Chondrocyte (in vitro differentiated cells): Measurements from ENCODE around the gene TMEM145. TPM values are rescaled to one million over a fixed set of nuclear protein-coding genes. Genes with fewer than 3 reads are reported as not detected.

Source experiments
- DNase-seq: peaks from one replicate; pipeline ENCODE4 v3.0.0; 2021; ENCODE audit warnings: mixed read lengths, low spot score
- H3K27ac Mint-ChIP-seq: one replicate; pipeline ENCODE4 v1.8.0; 2021; ENCODE audit warnings: mild to moderate bottlenecking, moderate library complexity, mixed read lengths; ENCODE audit not compliant: unreplicated experiment
- H3K27me3 Mint-ChIP-seq: 2 replicates; pipeline ENCODE4 v1.8.0; 2021; ENCODE audit warnings: low read depth, mixed read lengths
- H3K36me3 Mint-ChIP-seq: 2 replicates; pipeline ENCODE4 v1.8.0; 2021; ENCODE audit warnings: low read depth, mixed read lengths
- H3K4me1 Mint-ChIP-seq: 2 replicates; pipeline ENCODE4 v1.8.0; 2021; ENCODE audit warnings: low read depth, mild to moderate bottlenecking, mixed read lengths
- H3K4me3 Mint-ChIP-seq: one replicate; pipeline ENCODE4 v1.8.0; 2021; ENCODE audit warnings: mild to moderate bottlenecking, moderate library complexity, mixed read lengths; ENCODE audit not compliant: unreplicated experiment
- H3K9me3 Mint-ChIP-seq: 2 replicates; pipeline ENCODE4 v1.8.0; 2021; ENCODE audit warnings: low read depth, mixed read lengths
- total RNA-seq: library from RNA; stranded (reverse); gene quantifications from 3 replicates; pipeline ENCODE4 v1.2.1, GENCODE V29; 2021
- TF ChIP-seq, protein P1 (sequence below): fragments of 200-600 bp; sonication (generic); IDR thresholded peaks from 2 replicates; pipeline ENCODE4 v1.5.0; 2021; ENCODE audit warnings: antibody characterized with exemption, mild to moderate bottlenecking, moderate library complexity

Gene TMEM145
- total RNA-seq, 1 donor from 2014 or later = 0.32 TPM

DNA sequence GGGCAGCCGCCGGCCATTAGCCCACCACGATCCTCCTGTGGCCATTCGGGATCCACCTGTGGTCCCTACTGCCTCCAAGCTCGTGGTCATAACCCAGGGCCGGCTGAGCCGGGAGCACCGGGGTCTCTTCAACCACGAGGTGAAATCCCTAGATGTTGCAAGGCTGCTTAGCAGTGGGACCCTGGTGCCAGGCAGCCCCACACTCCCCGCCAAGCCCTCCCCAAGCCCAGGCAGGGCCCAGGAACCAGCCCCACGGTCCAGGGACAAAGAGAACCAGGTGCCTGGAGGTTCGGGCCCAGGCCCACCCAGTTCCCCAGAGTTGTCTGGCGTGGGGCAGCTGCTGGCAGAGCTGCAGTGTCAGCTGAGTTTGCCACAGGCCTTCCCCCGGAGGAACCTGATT, 3.4 kb upstream of the TMEM145 start:
- H3K27me3 Mint-ChIP-seq = peaks cover 10% of the 10 kb centered on the region
- DNase-seq = no peak
- H3K36me3 Mint-ChIP-seq = no peaks in the 10 kb centered on the region
- no peaks in the 10 kb centered on the region for H3K9me3 Mint-ChIP-seq
- H3K4me1 Mint-ChIP-seq = peaks cover 10% of the 10 kb centered on the region
- TF ChIP-seq, protein P1, sequence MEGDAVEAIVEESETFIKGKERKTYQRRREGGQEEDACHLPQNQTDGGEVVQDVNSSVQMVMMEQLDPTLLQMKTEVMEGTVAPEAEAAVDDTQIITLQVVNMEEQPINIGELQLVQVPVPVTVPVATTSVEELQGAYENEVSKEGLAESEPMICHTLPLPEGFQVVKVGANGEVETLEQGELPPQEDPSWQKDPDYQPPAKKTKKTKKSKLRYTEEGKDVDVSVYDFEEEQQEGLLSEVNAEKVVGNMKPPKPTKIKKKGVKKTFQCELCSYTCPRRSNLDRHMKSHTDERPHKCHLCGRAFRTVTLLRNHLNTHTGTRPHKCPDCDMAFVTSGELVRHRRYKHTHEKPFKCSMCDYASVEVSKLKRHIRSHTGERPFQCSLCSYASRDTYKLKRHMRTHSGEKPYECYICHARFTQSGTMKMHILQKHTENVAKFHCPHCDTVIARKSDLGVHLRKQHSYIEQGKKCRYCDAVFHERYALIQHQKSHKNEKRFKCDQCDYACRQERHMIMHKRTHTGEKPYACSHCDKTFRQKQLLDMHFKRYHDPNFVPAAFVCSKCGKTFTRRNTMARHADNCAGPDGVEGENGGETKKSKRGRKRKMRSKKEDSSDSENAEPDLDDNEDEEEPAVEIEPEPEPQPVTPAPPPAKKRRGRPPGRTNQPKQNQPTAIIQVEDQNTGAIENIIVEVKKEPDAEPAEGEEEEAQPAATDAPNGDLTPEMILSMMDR = no peak
- no peak overlapping the region for H3K27ac Mint-ChIP-seq
- no peak overlapping the region for H3K4me3 Mint-ChIP-seq

DNA sequence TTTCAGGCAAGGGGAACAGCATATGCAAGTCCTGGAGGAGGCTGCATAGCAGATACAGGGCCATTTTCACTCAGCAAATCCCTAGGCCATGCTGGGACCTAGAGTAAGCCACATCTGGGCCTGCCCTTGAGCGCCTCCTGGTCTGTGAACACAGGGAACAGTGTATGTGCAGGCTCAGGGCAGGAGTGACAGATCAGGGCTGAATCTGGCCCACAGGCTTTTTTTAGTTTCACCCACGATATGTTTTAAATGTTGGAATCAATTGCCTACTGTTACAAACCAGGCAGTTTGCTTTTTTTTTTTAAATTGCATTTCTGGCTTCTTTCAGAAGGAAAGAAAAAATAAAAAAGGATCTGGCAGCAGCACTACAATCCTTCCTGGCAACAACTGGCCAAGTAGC, 1.5 kb upstream of the TMEM145 start:
- Mint-ChIP-seq H3K36me3 (no peaks in the 10 kb centered on the region), H3K4me1 (peaks cover 10% of the 10 kb centered on the region), H3K27ac (no peak overlapping the region), H3K9me3 (no peaks in the 10 kb centered on the region), H3K27me3 (peaks cover 10% of the 10 kb centered on the region), H3K4me3 (no peak overlapping the region)
- no peak for DNase-seq
- TF ChIP-seq, protein P1 = peak; percentile 31

DNA sequence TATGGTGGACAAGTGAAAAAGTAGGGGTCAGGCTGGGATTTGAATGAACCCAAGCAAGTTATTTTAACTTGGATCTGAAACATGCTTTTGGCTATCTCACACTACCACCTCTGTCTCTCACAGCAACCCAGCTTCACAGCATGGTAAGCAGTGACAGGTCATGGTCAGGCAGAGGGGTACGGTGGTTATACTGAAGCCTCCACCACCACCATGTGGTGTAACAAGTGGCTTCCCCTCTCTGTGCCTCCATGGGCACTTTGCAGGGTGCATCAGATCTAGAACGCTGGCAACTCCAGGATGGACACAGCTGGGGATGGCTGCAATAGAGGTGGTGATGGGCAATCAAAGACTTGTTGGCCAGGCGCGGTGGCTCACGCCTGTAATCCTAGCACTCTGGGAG, 739 bp upstream of the TMEM145 start:
- TF ChIP-seq, protein P1 = no peak
- Mint-ChIP-seq H3K4me1 (peaks cover 14% of the 10 kb centered on the region), H3K27me3 (peaks cover 12% of the 10 kb centered on the region), H3K36me3 (no peaks in the 10 kb centered on the region), H3K27ac (no peak overlapping the region), H3K4me3 (peak overlapping the region; percentile 64), H3K9me3 (no peaks in the 10 kb centered on the region)
- DNase-seq = no peak

DNA sequence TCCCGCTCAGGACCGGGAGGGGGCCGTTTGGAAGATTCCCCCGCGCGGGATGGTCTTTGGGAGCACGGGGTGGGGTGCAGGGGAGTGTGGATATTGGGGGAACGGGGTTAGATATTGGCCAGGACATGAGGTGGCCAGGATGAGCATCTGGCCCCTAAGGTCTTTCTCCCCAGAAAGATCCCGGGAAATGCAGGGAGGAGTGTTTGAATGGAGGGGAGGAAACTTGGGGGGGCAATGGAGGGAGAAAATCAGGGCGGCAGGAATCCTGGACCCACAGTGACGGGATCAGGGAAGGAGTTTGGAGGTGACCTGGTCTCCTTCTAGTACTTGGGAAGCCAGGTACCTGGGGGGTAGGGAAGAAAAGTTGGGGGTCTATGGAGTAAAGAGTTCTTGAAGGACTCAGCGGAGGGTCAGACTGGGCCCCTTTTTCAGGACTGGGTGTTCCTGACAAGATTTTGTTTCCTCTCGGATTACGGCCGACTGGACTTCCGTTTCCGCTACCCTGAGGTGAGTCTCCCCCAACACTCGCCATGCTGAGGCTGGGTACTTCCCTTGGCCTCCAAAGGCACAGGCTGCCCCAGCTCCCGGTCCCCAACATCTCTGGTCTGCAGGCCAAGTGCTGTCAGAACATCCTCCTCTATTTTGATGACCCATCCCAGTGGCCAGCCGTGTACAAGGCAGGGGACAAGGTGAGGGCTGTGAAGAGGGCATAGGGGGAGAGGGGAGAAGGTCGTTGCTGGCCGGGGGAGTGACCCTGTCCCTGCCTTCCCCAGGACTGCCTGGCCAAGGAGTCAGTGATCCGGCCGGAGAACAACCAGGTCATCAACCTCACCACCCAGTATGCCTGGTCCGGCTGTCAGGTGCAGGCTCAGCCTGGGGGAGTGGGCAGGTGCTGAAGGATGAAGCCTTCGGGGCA, 989 bp downstream of the TMEM145 start:
- no peaks in the 10 kb centered on the region for H3K9me3 Mint-ChIP-seq
- H3K27me3 Mint-ChIP-seq = peaks cover 12% of the 10 kb centered on the region
- TF ChIP-seq, protein P1 = peak; percentile 1
- no peaks in the 10 kb centered on the region for H3K36me3 Mint-ChIP-seq
- H3K4me1 Mint-ChIP-seq = peaks cover 14% of the 10 kb centered on the region
- DNase-seq = no peak
- H3K4me3 Mint-ChIP-seq = peak overlapping the region; percentile 22
- H3K27ac Mint-ChIP-seq = no peak overlapping the region

DNA sequence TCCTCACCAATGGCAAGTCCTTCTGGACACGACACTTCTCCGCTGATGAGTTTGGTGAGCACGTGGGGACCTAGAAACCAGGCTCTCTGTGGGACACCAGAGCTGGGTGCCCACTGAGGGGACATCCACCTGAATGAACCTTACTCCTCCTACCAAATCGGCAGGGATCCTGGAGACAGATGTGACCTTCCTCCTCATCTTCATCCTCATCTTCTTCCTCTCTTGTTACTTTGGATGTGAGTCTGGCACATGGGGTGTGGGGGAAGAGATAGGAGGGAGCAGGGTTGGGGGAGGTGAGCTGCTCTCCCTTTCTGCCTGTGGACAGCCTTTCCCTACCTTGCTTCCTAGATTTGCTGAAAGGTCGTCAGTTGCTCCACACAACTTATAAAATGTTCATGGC, 1.9 kb downstream of the TMEM145 start:
- no peak for DNase-seq
- no peaks in the 10 kb centered on the region for H3K9me3 Mint-ChIP-seq
- H3K4me1 Mint-ChIP-seq = peaks cover 14% of the 10 kb centered on the region
- peaks cover 12% of the 10 kb centered on the region for H3K27me3 Mint-ChIP-seq
- H3K36me3 Mint-ChIP-seq = no peaks in the 10 kb centered on the region
- H3K27ac Mint-ChIP-seq = no peak overlapping the region
- no peak overlapping the region for H3K4me3 Mint-ChIP-seq
- TF ChIP-seq, protein P1 = no peak
